Stimulated activated memory B cell treated with anti-CD40 and anti-IgM and Interleukin-4, amounts not matched to agents 10 μg/mL and 1 μg/mL and 100 μg/mL, for 72 hours (primary cell): Measurements from ENCODE around the gene LHFPL2.

ENCODE experiments used
- ATAC-seq: fragments of 150-1000 bp; cut with Tn5 transposase; 2 replicates; pipeline ENCODE4 v1.10.0; 2021
- H3K27ac Mint-ChIP-seq: one replicate; pipeline ENCODE4 v1.8.0; 2022; ENCODE audit warnings: mild to moderate bottlenecking, mixed read lengths
- H3K27me3 Mint-ChIP-seq: one replicate; pipeline ENCODE4 v1.8.0; 2022; ENCODE audit warnings: mixed read lengths
- H3K36me3 Mint-ChIP-seq: one replicate; pipeline ENCODE4 v1.8.0; 2022; ENCODE audit warnings: mixed read lengths
- H3K4me1 Mint-ChIP-seq: one replicate; pipeline ENCODE4 v1.8.0; 2022; ENCODE audit warnings: mixed read lengths
- H3K4me3 Mint-ChIP-seq: one replicate; pipeline ENCODE4 v1.8.0; 2022; ENCODE audit warnings: mild to moderate bottlenecking, moderate library complexity, mixed read lengths
- H3K9me3 Mint-ChIP-seq: one replicate; pipeline ENCODE4 v1.8.0; 2022; ENCODE audit warnings: mixed read lengths

Gene LHFPL2

DNA sequence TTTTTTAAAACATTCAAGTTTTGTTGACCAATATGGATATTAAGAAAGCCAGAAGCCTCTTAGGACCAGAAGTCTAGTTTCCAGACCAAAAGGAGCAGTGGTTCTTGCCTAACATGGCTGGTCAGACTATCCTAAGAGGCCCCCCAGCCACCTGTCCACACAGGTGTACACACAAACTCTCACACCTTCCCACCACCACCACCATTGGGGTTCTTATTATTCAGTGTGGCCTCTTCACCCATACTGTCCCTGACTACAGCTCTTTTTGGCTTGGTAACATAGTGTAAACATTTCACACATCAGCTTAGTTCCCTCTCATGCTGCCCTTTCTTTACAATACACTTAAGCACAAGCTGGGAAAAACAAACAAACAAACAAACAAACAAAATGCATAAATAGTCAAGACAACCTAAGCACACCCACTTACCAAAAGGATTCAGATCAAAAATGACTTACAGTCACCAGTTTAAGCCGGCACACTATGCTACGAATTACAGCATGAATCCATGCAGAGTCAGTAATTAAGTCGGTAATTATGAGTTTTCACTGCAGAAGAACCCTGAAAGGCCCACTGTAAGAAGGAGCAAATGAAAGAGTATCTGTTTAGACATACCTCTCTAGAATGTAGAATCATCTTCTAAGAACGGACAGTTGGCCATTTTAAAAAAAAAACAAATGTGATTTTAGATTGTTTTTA lies 9.5 kb downstream of the LHFPL2 start:
- Mint-ChIP-seq H3K27me3 (no peaks in the 10 kb centered on the region), H3K27ac (peak overlapping the region; percentile 11), H3K4me1 (peaks cover 49% of the 10 kb centered on the region), H3K9me3 (no peaks in the 10 kb centered on the region), H3K4me3 (no peak overlapping the region), H3K36me3 (peaks cover 25% of the 10 kb centered on the region)
- no peak for ATAC-seq

DNA sequence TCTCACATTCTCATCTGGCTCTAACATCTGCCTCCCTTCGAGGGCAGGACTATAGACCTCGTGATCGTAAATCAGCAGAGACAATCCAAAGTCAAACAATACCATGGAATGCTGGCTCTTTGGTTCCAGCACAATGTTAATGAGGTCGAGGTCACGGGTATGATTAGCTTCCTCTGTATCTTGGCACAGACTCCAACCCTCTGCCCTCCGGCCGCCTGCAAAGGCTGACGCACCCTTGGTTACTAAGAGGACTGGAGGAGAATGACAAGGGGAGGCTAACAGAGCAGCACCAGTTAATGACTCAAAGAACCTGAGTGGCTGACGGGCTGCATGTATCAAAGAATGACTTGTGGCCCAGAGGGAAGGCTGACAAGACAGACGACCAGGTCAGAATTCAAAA lies 10.1 kb downstream of the LHFPL2 start:
- no peak overlapping the region for H3K27ac Mint-ChIP-seq
- no peaks in the 10 kb centered on the region for H3K9me3 Mint-ChIP-seq
- ATAC-seq = no peak

DNA sequence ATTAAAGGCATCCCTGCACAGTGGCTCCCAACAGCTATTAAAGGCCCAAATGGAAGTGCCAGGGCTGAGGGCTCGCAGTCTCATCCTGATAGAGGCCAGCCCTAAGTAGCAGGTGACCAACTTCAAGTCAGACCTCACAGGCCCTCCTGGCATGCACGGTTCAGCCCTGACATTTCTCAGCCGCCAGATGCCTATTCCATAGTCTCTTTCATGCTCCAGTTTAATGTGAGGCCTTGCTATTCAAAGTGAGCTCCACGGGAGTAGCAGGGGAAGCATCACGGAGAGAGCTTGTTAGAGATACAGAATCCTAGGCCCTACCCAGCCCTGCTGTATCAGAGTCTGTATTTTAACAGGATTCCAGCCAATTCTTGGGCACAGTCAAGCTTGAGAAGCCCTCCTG lies 11.1 kb downstream of the LHFPL2 start:
- Mint-ChIP-seq H3K27ac (no peak overlapping the region), H3K4me1 (peaks cover 41% of the 10 kb centered on the region), H3K36me3 (peaks cover 26% of the 10 kb centered on the region), H3K27me3 (no peaks in the 10 kb centered on the region), H3K4me3 (no peak overlapping the region), H3K9me3 (no peaks in the 10 kb centered on the region)
- ATAC-seq = no peak

More for the DNA sequence above, 10.1 kb downstream of the LHFPL2 start:
- Mint-ChIP-seq H3K36me3 (peaks cover 22% of the 10 kb centered on the region), H3K4me1 (peaks cover 49% of the 10 kb centered on the region), H3K4me3 (no peak overlapping the region), H3K27me3 (no peaks in the 10 kb centered on the region)

- H3K4me3 Mint-ChIP-seq = no peak overlapping the region
- H3K36me3 Mint-ChIP-seq = peaks cover 34% of the 10 kb centered on the region
- peaks cover 33% of the 10 kb centered on the region for H3K4me1 Mint-ChIP-seq
- no peaks in the 10 kb centered on the region for H3K27me3 Mint-ChIP-seq
- no peak for ATAC-seq
- no peaks in the 10 kb centered on the region for H3K9me3 Mint-ChIP-seq
- H3K27ac Mint-ChIP-seq = no peak overlapping the region
Measured at GRCh38 chr5:78636682-78637081, 11.9 kb downstream of the LHFPL2 start.

- Mint-ChIP-seq H3K36me3 (peaks cover 49% of the 10 kb centered on the region), H3K4me3 (no peak overlapping the region), H3K9me3 (no peaks in the 10 kb centered on the region), H3K27ac (no peak overlapping the region), H3K27me3 (no peaks in the 10 kb centered on the region), H3K4me1 (peaks cover 25% of the 10 kb centered on the region)
- no peak for ATAC-seq
Measured at GRCh38 chr5:78634634-78635033, 13.9 kb downstream of the LHFPL2 start.

DNA sequence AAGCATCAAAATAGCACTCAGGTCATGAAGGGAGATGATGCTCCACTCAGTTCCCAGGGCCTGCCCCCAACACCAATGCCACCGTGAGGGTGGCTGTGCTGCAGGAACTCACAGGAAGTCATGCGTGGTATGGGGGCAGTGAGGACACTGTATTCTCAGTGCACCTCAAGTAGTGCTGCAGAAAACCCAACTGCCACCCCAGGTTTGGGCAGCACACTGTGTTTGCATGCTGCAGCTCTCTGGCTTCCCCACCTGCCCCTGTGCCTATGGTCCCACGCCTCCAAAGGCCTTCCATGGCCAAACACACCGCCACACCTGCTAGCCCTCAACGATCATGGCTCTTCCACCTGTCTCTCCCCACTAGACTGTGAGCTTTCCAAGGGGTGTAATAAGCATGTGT lies 14.3 kb downstream of the LHFPL2 start:
- no peaks in the 10 kb centered on the region for H3K27me3 Mint-ChIP-seq
- no peaks in the 10 kb centered on the region for H3K9me3 Mint-ChIP-seq
- peaks cover 47% of the 10 kb centered on the region for H3K36me3 Mint-ChIP-seq
- no peak overlapping the region for H3K27ac Mint-ChIP-seq
- ATAC-seq = no peak
- H3K4me3 Mint-ChIP-seq = no peak overlapping the region
- peaks cover 23% of the 10 kb centered on the region for H3K4me1 Mint-ChIP-seq

GRCh38 chr5:78633700-78634099 lies 14.9 kb downstream of the LHFPL2 start:
- no peak for ATAC-seq
- Mint-ChIP-seq H3K27me3 (no peaks in the 10 kb centered on the region), H3K9me3 (no peaks in the 10 kb centered on the region), H3K36me3 (peaks cover 46% of the 10 kb centered on the region), H3K4me1 (peaks cover 23% of the 10 kb centered on the region), H3K4me3 (no peak overlapping the region), H3K27ac (no peak overlapping the region)

DNA sequence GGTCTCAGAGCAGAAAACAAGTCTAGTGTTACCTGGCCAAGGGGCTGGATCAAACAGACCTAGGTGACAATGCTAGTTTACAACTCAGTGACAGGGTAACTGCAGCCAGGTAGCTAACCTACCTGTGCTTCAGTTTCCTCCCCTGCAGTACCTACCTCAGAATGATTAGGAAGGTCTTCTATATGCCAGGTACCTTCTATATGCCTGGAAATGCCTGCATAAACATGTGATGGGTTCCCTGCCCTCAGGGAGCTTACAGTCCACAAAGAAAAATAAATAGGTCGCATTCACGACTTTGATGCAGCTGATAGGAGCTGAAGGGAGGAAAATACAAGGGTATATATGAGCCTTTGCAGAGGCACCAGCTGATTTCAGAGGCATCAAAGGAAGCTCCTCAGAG lies 16.1 kb downstream of the LHFPL2 start:
- no peak overlapping the region for H3K4me3 Mint-ChIP-seq

DNA sequence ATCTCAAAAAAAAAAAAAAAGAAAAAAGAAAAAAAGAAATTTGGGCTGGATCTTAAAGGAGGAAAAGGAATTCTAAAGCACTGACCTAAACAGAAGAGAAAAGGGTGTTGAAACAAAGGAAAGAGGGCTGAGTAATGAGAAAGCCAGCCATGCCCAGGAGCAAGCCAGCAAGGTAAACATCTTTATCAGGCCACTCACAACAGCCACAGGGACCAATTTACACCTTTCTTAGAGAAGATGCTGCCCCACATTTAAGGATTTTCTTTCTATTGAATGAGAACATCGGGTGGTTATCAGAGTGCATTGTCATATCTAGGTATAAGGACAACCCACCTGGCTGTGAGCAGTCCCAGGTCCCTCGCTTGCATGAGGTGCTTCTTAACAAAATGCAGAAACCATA lies 16.6 kb downstream of the LHFPL2 start:
- H3K27me3 Mint-ChIP-seq = no peaks in the 10 kb centered on the region
- no peak overlapping the region for H3K4me3 Mint-ChIP-seq
- peaks cover 31% of the 10 kb centered on the region for H3K4me1 Mint-ChIP-seq
- H3K36me3 Mint-ChIP-seq = peaks cover 61% of the 10 kb centered on the region
- H3K27ac Mint-ChIP-seq = no peak overlapping the region
- ATAC-seq = no peak
- H3K9me3 Mint-ChIP-seq = no peaks in the 10 kb centered on the region

More for the DNA sequence above, 16.1 kb downstream of the LHFPL2 start:
- Mint-ChIP-seq H3K9me3 (no peaks in the 10 kb centered on the region), H3K4me1 (peaks cover 31% of the 10 kb centered on the region), H3K27me3 (no peaks in the 10 kb centered on the region), H3K36me3 (peaks cover 56% of the 10 kb centered on the region), H3K27ac (no peak overlapping the region)
- ATAC-seq = no peak

DNA sequence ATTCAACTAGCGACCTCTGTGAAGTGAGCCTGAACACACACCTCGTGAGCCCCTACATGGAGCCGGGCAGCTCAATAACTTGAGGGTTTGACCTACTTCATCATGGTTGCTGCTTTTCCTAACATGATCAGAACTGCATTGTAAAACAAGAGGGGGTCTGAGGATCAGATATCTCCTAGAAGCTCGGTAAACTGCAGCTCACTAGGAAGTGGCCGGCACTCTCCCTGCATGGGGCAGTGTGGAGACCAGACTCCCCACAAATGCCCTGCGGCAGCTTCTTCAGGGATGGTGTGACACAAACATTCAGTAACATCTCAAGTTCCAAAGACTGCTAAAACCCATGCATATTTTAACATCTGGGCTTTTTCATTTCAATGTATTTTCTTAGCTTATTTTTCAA lies 18.5 kb downstream of the LHFPL2 start:
- Mint-ChIP-seq H3K9me3 (no peaks in the 10 kb centered on the region), H3K36me3 (peaks cover 69% of the 10 kb centered on the region), H3K27me3 (no peaks in the 10 kb centered on the region), H3K27ac (no peak overlapping the region), H3K4me1 (peaks cover 20% of the 10 kb centered on the region), H3K4me3 (no peak overlapping the region)
- no peak for ATAC-seq

DNA sequence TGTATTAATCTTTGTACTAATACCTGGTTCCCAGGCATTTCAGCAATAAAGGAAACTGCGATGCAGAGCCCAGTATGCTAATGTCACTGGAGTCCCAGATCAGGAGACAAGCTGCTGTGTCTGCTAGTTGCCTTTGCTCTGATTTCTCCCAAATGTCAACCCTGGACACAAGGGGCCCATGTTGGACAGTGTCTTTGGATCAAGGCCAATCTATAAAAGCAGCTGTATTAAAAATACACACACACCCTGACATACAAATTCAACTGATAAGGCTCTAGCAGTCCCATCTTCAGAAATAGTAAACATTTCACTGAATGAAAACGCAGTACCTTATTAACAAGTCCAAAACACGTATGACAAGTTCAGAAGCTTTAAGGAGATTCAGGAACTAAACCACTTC lies 18.9 kb downstream of the LHFPL2 start:
- Mint-ChIP-seq H3K4me1 (peaks cover 18% of the 10 kb centered on the region), H3K27me3 (no peaks in the 10 kb centered on the region), H3K4me3 (no peak overlapping the region), H3K36me3 (peaks cover 71% of the 10 kb centered on the region), H3K9me3 (no peaks in the 10 kb centered on the region), H3K27ac (no peak overlapping the region)
- no peak for ATAC-seq

DNA sequence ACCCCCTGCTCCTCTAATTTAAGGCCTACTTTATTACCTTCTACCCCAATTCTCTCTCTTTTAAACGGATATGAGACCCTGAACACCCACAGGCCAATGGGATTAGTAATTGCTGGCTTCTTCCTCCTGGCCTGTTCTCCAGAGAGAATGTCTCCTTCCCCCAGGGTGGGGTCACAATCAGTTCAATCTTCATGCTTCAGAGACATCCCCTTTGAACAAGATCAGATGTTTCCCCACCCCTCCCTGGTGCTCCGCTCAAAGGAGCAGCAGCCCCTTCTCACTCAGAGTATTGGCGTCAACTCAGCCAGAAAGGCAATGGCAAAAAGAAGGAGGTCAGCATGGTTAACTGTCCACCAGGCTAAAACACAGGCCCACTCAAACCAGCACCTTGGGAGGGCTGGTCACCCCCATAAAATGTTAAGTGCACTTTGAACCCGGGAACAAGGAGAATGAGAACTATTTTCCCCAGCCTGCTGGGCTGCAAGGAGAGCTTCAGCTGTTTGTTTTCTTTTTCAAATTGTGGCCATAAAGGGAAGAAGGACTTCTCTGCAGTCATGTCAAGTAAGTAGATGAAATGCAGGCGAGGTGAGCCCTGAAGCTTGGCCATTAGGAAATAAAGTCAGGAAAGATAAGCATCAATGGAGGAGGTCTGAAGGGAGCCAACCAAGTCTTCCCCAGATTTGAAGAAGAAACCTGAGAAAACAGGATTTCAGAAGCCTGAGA lies 20.1 kb downstream of the LHFPL2 start:
- Mint-ChIP-seq H3K4me3 (no peak overlapping the region), H3K27ac (peak overlapping the region; percentile 29), H3K4me1 (peaks cover 12% of the 10 kb centered on the region), H3K9me3 (no peaks in the 10 kb centered on the region), H3K36me3 (peaks cover 70% of the 10 kb centered on the region), H3K27me3 (no peaks in the 10 kb centered on the region)
- ATAC-seq = no peak

DNA sequence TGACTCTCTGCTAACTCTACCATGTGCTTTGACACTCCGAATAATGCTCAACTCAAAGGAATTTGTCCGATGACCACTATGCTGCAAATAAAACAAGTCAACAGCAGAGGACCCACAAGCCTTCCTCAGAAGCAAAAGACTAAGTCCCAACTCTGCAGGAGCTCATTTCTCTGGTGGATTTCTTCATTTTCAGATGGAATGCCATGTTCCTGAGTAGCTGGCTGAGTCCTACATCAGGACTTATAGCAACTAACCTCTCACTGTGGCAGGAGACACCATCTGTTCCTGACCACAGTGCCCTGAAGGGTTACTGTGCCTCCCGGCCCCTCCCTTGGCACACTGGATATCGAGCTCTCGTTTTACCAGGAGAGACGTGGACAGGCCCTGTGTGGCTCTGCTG lies 20.8 kb downstream of the LHFPL2 start:
- no peaks in the 10 kb centered on the region for H3K9me3 Mint-ChIP-seq
- ATAC-seq = no peak
- peak overlapping the region; percentile 29 for H3K27ac Mint-ChIP-seq
- peaks cover 12% of the 10 kb centered on the region for H3K4me1 Mint-ChIP-seq
- no peak overlapping the region for H3K4me3 Mint-ChIP-seq
- peaks cover 71% of the 10 kb centered on the region for H3K36me3 Mint-ChIP-seq
- no peaks in the 10 kb centered on the region for H3K27me3 Mint-ChIP-seq

DNA sequence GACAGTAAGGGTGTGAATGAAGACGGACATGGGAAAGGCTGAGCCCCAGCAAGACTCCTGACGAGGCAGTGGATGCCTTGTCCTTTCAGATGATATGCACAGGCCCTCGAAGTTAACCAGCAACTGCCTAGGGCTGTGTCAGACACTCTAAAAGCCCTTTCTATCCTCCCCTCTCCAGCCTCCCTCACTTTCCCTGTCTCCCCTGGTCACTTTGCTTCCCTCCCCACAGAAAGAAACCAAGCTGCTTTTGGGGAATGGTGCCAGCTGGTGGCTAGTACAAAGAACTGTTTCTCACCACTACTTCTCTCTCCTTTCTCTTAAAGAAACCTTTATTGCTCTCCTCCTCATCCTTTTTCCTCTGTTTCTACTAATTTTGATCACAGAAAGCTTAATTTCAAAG lies 21.4 kb downstream of the LHFPL2 start:
- no peak overlapping the region for H3K4me3 Mint-ChIP-seq
- no peaks in the 10 kb centered on the region for H3K9me3 Mint-ChIP-seq
- H3K27me3 Mint-ChIP-seq = no peaks in the 10 kb centered on the region
- peaks cover 12% of the 10 kb centered on the region for H3K4me1 Mint-ChIP-seq
- ATAC-seq = no peak
- H3K36me3 Mint-ChIP-seq = peaks cover 70% of the 10 kb centered on the region
- H3K27ac Mint-ChIP-seq = no peak overlapping the region

GRCh38 chr5:78626009-78626571 lies 22.5 kb downstream of the LHFPL2 start:
- no peak overlapping the region for H3K27ac Mint-ChIP-seq
- H3K36me3 Mint-ChIP-seq = peaks cover 70% of the 10 kb centered on the region
- H3K9me3 Mint-ChIP-seq = no peaks in the 10 kb centered on the region
- H3K27me3 Mint-ChIP-seq = no peaks in the 10 kb centered on the region
- peaks cover 12% of the 10 kb centered on the region for H3K4me1 Mint-ChIP-seq
- no peak overlapping the region for H3K4me3 Mint-ChIP-seq
- ATAC-seq = no peak

- Mint-ChIP-seq H3K36me3 (peaks cover 71% of the 10 kb centered on the region), H3K4me3 (no peak overlapping the region), H3K9me3 (no peaks in the 10 kb centered on the region), H3K27me3 (no peaks in the 10 kb centered on the region), H3K4me1 (peaks cover 12% of the 10 kb centered on the region), H3K27ac (no peak overlapping the region)
- ATAC-seq = no peak
Measured at GRCh38 chr5:78624992-78625391, 23.6 kb downstream of the LHFPL2 start.
